Measurements from ENCODE around the gene GALNS. TPM values are rescaled to one million over a fixed set of nuclear protein-coding genes. Genes with fewer than 3 reads are reported as not detected.

GALNS gene
- total RNA-seq, 2 experiments from 2014 or later, result 17.2 to 49.0 TPM

GRCh38 chr16:88864521-88864920 lies 7.8 kb upstream of the GALNS start:
- H2AFZ ChIP-seq (ENCODE audit: low read length), result no peak overlapping the region
- no peak for DNase-seq (ENCODE audit: low spot score)
- H3K4me1 ChIP-seq (ENCODE audit: insufficient read depth, low read length, poor library complexity, severe bottlenecking), result peaks cover 4% of the 10 kb centered on the region
- no peaks in the 10 kb centered on the region for H3K79me2 ChIP-seq (ENCODE audit: insufficient read depth, low read depth, low read length)
- H3K4me3 ChIP-seq (ENCODE audit: low read depth, low read length, poor library complexity, severe bottlenecking), result no peak overlapping the region
- no peak overlapping the region for H3K4me2 ChIP-seq (ENCODE audit: low read length)
- no peaks in the 10 kb centered on the region for H4K20me1 ChIP-seq (ENCODE audit: insufficient read depth, low read length)
- H3K36me3 ChIP-seq (ENCODE audit: insufficient read depth, low read length), result peaks cover 15% of the 10 kb centered on the region
- intact Hi-C loops (cut with micrococcal nuclease; ENCODE audit: unreplicated experiment), result no loop called here
- no peaks in the 10 kb centered on the region for H3K9me3 ChIP-seq (ENCODE audit: low read length)
- H3K9me2 ChIP-seq (ENCODE audit: insufficient read depth, low read length), result no peaks in the 10 kb centered on the region
- ChIA-PET POLR2A (no interaction called here), CTCF (ENCODE audit: unreplicated experiment) (interaction anchor here (0.6 to 0.7 kb wide), 2 partner anchors 302 to 307 kb away, joined by 3 to 5 read pairs; partner anchors contain the start of gene CDH15)
- TF ChIP-seq EZH2phosphoT487 (IDR thresholded peaks at IDR 0.05; ENCODE audit: borderline replicate concordance, low read depth, low read length), result no peak
- no peak for TF ChIP-seq CTCF (conservative IDR thresholded peaks at IDR 0.05; ENCODE audit: low read length)
- BruUV-seq (replicated peaks), result no TSS peak
- no peak overlapping the region for H3K27ac ChIP-seq (ENCODE audit: low read depth, low read length, poor library complexity, severe bottlenecking)

GRCh38 chr16:88864099-88864498 lies 7.4 kb upstream of the GALNS start:
- TF ChIP-seq EZH2phosphoT487 (IDR thresholded peaks at IDR 0.05; ENCODE audit: borderline replicate concordance, low read depth, low read length) (no peak), CTCF (conservative IDR thresholded peaks at IDR 0.05; ENCODE audit: low read length) (no peak)
- ChIA-PET CTCF (ENCODE audit: unreplicated experiment) (interaction anchor here (0.7 kb wide), 1 partner anchor 303 kb away, joined by 5 read pairs; no protein-coding TSS in a partner anchor), POLR2A (no interaction called here)
- H3K36me3 ChIP-seq (ENCODE audit: insufficient read depth, low read length), result peaks cover 19% of the 10 kb centered on the region
- intact Hi-C loops (cut with micrococcal nuclease; ENCODE audit: unreplicated experiment), result no loop called here
- peaks cover 4% of the 10 kb centered on the region for H3K4me1 ChIP-seq (ENCODE audit: insufficient read depth, low read length, poor library complexity, severe bottlenecking)
- no peak overlapping the region for H3K4me2 ChIP-seq (ENCODE audit: low read length)
- H3K4me3 ChIP-seq (ENCODE audit: low read depth, low read length, poor library complexity, severe bottlenecking), result no peak overlapping the region
- no peak overlapping the region for H3K27ac ChIP-seq (ENCODE audit: low read depth, low read length, poor library complexity, severe bottlenecking)
- H3K79me2 ChIP-seq (ENCODE audit: insufficient read depth, low read depth, low read length), result no peaks in the 10 kb centered on the region
- no peak for DNase-seq (ENCODE audit: low spot score)
- H4K20me1 ChIP-seq (ENCODE audit: insufficient read depth, low read length), result no peaks in the 10 kb centered on the region
- no peaks in the 10 kb centered on the region for H3K9me3 ChIP-seq (ENCODE audit: low read length)
- no peaks in the 10 kb centered on the region for H3K9me2 ChIP-seq (ENCODE audit: insufficient read depth, low read length)
- H2AFZ ChIP-seq (ENCODE audit: low read length), result no peak overlapping the region
- BruUV-seq (replicated peaks), result no TSS peak

- Histone ChIP-seq H3K4me2 (ENCODE audit: low read length) (no peak overlapping the region), H2AFZ (ENCODE audit: low read length) (no peak overlapping the region), H3K9me3 (ENCODE audit: low read length) (no peaks in the 10 kb centered on the region), H4K20me1 (ENCODE audit: insufficient read depth, low read length) (no peaks in the 10 kb centered on the region), H3K4me3 (ENCODE audit: low read depth, low read length, poor library complexity, severe bottlenecking) (no peak overlapping the region), H3K79me2 (ENCODE audit: insufficient read depth, low read depth, low read length) (no peaks in the 10 kb centered on the region), H3K27ac (ENCODE audit: low read depth, low read length, poor library complexity, severe bottlenecking) (no peak overlapping the region), H3K4me1 (ENCODE audit: insufficient read depth, low read length, poor library complexity, severe bottlenecking) (peaks cover 4% of the 10 kb centered on the region), H3K36me3 (ENCODE audit: insufficient read depth, low read length) (peaks cover 23% of the 10 kb centered on the region), H3K9me2 (ENCODE audit: insufficient read depth, low read length) (no peaks in the 10 kb centered on the region)
- intact Hi-C loops (cut with micrococcal nuclease; ENCODE audit: unreplicated experiment), result no loop called here
- no peak for DNase-seq (ENCODE audit: low spot score)
- no TSS peak for BruUV-seq (replicated peaks)
- POLR2A ChIA-PET, result no interaction called here
- TF ChIP-seq EZH2phosphoT487 (IDR thresholded peaks at IDR 0.05; ENCODE audit: borderline replicate concordance, low read depth, low read length) (no peak), CTCF (conservative IDR thresholded peaks at IDR 0.05; ENCODE audit: low read length) (no peak)
- CTCF ChIA-PET (ENCODE audit: unreplicated experiment), result no interaction called here
These were observed 6.7 kb upstream of the GALNS start for GRCh38 chr16:88863426-88863825.
